PC-3 (cell line): ENCODE measurements around the gene ANTXR2.

ENCODE experiments used
- CTCF ChIP-seq: fragments of 300-600 bp; sonication (generic); conservative IDR thresholded peaks from 2 replicates; pipeline ENCODE4 v1.5.1; 2017; ENCODE audit warnings: antibody characterized with exemption, low read depth, mild to moderate bottlenecking, low read length
- EZH2phosphoT487 ChIP-seq: fragments of 300-600 bp; sonication (generic); IDR thresholded peaks from 2 replicates; pipeline ENCODE4 v1.6.1; 2018; ENCODE audit warnings: mild to moderate bottlenecking, antibody characterized with exemption, low read length, borderline replicate concordance

- no peak for TF ChIP-seq CTCF
- no peak for TF ChIP-seq EZH2phosphoT487
Observed at GRCh38 chr4:80042821-80043220, 30.2 kb downstream of the ANTXR2 start.
